Thoracic aorta (tissue), 2 donors: ENCODE measurements around the gene SFT2D2. TPM values are rescaled to one million over a fixed set of nuclear protein-coding genes. Genes with fewer than 3 reads are reported as not detected.

Source experiments
- ATAC-seq: fragments of 150-250 bp; one replicate; pipeline ENCODE4 v1.8.0; 2017; ENCODE audit warnings: low read depth; ENCODE audit not compliant: insufficient number of reproducible peaks, low FRiP score
- DNase-seq: peaks from one replicate; pipeline ENCODE4 v3.0.0-alpha.2; 2020; ENCODE audit warnings: low spot score
- H3K27ac ChIP-seq, 2 donors: fragments of 200-600 bp; sonication (generic); 1 replicate in 1 of 2; 2 replicates in 1 of 2; pipeline ENCODE4 v1.5.1; 2016; ENCODE audit warnings: mild to moderate bottlenecking in 2 of 2, moderate library complexity in 2 of 2
- H3K27me3 ChIP-seq: fragments of 200-600 bp; sonication (generic); replicated peaks from 2 replicates; pipeline ENCODE4 v1.6.0; 2016; ENCODE audit warnings: mild to moderate bottlenecking; ENCODE audit not compliant: insufficient read depth
- H3K36me3 ChIP-seq: fragments of 200-600 bp; sonication (generic); one replicate; pipeline ENCODE4 v1.5.1; 2016
- H3K4me1 ChIP-seq, 2 donors: fragments of 200-600 bp; sonication (generic); 1 replicate in 1 of 2; 2 replicates in 1 of 2; pipeline versions ENCODE4 v1.5.1 to v1.6.0; 2016; ENCODE audit warnings: low read depth in 2 of 2, mild to moderate bottlenecking in 1 of 2; ENCODE audit not compliant: control insufficient read depth in 1 of 2
- H3K4me3 ChIP-seq: fragments of 200-600 bp; sonication (generic); 2 replicates; pipeline ENCODE4 v1.5.1; 2016; ENCODE audit warnings: mild to moderate bottlenecking
- H3K9me3 ChIP-seq: fragments of 200-600 bp; sonication (generic); 2 replicates; pipeline ENCODE4 v1.5.1; 2016
- total RNA-seq, 2 donors: library from RNA; depleted of rRNA; stranded (reverse); fragments of >200 nt; gene quantifications; one replicate each; pipeline versions ENCODE4 v1.1.0 to v1.2.3, GENCODE V29; 2016
- TF ChIP-seq, protein P1 (sequence below): fragments of 200-600 bp; sonication (generic); IDR thresholded peaks from one replicate; pipeline ENCODE4 v1.5.1; 2019; ENCODE audit warnings: antibody characterized with exemption

SFT2D2 gene
- total RNA-seq, 2 donors from 2014 or later = 65.4 to 124 TPM

DNA sequence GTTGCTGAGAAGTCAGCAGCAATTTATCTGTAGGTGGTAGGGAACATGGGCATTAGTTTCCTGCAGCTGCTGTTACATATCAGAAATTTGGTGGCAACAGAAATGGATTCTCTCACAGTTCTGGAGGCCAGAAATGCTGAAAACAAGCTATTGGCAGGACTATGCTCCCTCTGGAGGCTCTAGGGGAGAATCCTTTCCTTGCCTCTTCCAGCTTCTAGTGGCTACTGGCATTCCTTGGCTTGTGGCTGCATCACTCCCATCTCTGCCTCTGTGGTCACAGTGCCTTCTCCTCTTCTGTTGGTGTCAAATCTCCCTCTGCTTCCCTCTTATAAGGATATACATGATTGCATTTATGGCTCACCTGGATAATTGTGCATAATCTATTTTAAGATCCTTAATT is 2.5 kb upstream of the SFT2D2 start:
- TF ChIP-seq, protein P1, sequence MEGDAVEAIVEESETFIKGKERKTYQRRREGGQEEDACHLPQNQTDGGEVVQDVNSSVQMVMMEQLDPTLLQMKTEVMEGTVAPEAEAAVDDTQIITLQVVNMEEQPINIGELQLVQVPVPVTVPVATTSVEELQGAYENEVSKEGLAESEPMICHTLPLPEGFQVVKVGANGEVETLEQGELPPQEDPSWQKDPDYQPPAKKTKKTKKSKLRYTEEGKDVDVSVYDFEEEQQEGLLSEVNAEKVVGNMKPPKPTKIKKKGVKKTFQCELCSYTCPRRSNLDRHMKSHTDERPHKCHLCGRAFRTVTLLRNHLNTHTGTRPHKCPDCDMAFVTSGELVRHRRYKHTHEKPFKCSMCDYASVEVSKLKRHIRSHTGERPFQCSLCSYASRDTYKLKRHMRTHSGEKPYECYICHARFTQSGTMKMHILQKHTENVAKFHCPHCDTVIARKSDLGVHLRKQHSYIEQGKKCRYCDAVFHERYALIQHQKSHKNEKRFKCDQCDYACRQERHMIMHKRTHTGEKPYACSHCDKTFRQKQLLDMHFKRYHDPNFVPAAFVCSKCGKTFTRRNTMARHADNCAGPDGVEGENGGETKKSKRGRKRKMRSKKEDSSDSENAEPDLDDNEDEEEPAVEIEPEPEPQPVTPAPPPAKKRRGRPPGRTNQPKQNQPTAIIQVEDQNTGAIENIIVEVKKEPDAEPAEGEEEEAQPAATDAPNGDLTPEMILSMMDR = no peak
- no peaks in the 10 kb centered on the region for H3K27me3 ChIP-seq
- H3K36me3 ChIP-seq = no peaks in the 10 kb centered on the region
- H3K4me1 ChIP-seq = peaks cover 9 to 16% of the 10 kb centered on the region in 2 donors
- ATAC-seq (no peak), DNase-seq (no peak)
- H3K27ac ChIP-seq = no peak overlapping the region
- H3K4me3 ChIP-seq = no peak overlapping the region
- no peaks in the 10 kb centered on the region for H3K9me3 ChIP-seq

DNA sequence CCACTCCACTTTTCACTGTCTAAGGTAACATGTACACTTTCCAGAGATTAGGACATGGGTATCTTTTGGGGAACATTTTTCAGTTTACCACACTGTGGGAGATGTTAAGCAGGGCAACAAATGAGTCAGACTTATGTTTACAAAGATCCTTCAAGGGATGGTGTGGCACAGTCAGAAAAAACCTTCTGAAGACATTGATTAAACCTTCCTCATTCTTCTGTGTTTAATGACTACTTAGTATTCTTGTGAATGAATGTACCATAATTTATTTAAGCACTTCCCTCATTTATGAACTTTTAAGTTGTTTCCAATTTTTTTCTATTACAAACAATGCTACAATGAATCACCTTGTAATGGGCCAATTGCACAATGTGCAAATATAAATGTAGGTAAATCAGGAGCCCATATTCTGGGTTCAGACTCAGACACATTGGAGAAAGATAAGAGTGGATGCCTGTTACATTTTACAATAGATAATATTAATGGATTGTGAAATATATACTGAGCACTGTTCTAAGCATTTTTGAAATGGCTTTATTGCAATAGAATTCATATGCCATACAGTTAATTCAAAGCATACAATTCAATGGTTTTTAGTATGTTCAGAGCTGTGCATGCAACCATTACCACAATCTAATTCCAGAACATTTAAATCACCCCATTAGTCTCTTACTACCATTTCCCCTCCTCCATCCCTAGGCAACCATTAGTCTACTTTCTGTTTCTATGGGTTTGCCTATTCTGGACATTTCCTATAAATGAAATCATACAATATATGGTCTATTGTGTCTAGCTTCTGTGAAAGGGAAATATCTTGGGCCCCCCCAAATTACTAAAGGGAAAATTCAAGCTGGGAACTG is 1.9 kb upstream of the SFT2D2 start:
- TF ChIP-seq, protein P1 = no peak
- Histone ChIP-seq H3K4me3 (no peak overlapping the region), H3K4me1 (peaks cover 13 to 23% of the 10 kb centered on the region in 2 donors), H3K27ac (no peak overlapping the region), H3K36me3 (no peaks in the 10 kb centered on the region), H3K9me3 (no peaks in the 10 kb centered on the region), H3K27me3 (no peaks in the 10 kb centered on the region)
- DNase-seq (no peak), ATAC-seq (no peak)

DNA sequence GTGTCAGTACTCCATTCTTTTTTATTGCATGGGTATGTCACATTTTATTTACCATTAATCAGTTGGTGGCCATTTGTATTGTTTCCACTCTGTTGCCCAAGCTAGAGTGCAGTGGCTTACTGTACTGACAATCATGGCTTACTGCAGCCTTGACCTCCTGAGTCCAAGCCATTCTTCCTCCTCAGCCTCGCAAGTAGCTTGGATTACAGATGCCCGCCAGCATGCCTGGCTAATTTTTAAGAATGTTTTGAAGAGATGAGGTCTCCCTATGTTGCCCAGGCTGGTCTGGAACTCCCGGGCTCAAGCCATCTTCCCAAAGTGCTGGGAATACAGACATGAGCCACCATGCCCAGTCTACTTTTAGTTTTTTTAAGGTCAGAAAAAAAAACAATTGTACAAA is 813 bp upstream of the SFT2D2 start:
- Histone ChIP-seq H3K27me3 (no peaks in the 10 kb centered on the region), H3K9me3 (no peaks in the 10 kb centered on the region), H3K4me1 (peaks cover 21 to 34% of the 10 kb centered on the region in 2 donors), H3K36me3 (peaks cover 3% of the 10 kb centered on the region), H3K4me3 (peak overlapping the region; percentile 95), H3K27ac (peak overlapping the region; percentile 94 to 99)
- no peak for ATAC-seq
- DNase-seq = no peak
- TF ChIP-seq, protein P1 = no peak

DNA sequence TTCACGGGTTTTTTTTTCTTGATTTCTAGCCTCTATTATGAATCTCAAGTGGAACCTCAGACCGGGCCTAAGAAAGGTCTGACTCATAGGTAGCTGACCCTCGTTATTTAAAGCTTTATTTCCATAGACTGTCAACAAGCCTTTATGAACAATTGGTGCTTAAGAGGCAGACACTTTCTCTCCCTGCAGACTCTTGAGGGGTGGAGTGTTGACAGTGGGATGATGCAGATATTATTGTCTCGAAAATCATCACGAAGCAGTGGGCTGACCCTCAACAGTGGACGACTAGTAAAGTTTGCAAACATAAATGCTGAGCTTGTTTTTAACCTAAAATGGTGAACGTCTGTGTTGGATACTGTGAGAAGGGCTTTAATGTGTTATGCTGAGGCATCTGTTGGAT is 1.8 kb downstream of the SFT2D2 start:
- H3K36me3 ChIP-seq = peaks cover 15% of the 10 kb centered on the region
- ATAC-seq (no peak), DNase-seq (no peak)
- peak overlapping the region; percentile 95 for H3K4me3 ChIP-seq
- H3K9me3 ChIP-seq = no peaks in the 10 kb centered on the region
- H3K27ac ChIP-seq = peak overlapping the region; percentile 94 to 99
- H3K4me1 ChIP-seq = peaks cover 32 to 60% of the 10 kb centered on the region in 2 donors
- TF ChIP-seq, protein P1 = no peak
- H3K27me3 ChIP-seq = no peaks in the 10 kb centered on the region

DNA sequence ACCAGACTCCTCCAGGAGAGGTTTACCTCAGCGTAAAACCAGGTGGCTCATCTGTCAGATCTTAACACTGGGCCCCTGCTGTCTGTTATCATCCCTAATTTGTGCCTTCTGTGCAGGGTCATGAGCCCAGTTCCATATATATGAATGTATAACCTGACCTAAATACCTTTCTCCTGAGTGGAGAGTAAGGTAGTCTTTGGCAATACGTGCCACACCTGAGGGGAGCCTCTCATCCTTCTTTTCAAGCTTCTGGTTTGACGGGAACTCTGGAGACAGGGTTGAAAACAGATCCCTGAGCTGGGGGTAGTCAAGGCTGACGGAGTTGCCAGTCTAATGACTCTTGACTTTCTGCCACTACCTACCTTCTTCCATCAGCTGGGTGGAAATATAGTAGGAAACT is 4.1 kb downstream of the SFT2D2 start:
- H3K4me1 ChIP-seq = peaks cover 34 to 67% of the 10 kb centered on the region in 2 donors
- no peak overlapping the region for H3K4me3 ChIP-seq
- ATAC-seq (no peak), DNase-seq (no peak)
- TF ChIP-seq, protein P1 = no peak
- H3K36me3 ChIP-seq = peaks cover 28% of the 10 kb centered on the region
- peak overlapping the region; percentile 94 to 99 for H3K27ac ChIP-seq
- no peaks in the 10 kb centered on the region for H3K9me3 ChIP-seq
- no peaks in the 10 kb centered on the region for H3K27me3 ChIP-seq
